Panc1 (cell line): ENCODE measurements around the gene VASN. TPM values are rescaled to one million over a fixed set of nuclear protein-coding genes. Genes with fewer than 3 reads are reported as not detected.

Source experiments
- ATAC-seq: fragments of 200-7000 bp; cut with Tn5 transposase; 2 replicates; pipeline ENCODE4 v1.9.1; 2020; ENCODE audit warnings: mild to moderate bottlenecking, moderate library complexity
- BruUV-seq: library from RNA; stranded (reverse); fragments of 400-500 nt; replicated peaks from 2 replicates; lab custom pipeline; 2021; lab: Mats Ljungman, UMichigan
- CTCF ChIA-PET: fragments of 300-600 bp; sonication (Branson Sonifier 250); formaldehyde crosslinking; loops from one replicate; lab custom pipeline; 2022; ENCODE audit warnings: antibody characterized with exemption; lab: Charles Lee
- POLR2A ChIA-PET: fragments of 300-600 bp; sonication (Branson Sonifier 250); formaldehyde crosslinking; loops from one replicate; lab custom pipeline; 2022; ENCODE audit warnings: antibody characterized with exemption; lab: Charles Lee
- DNase-seq: peaks from one replicate; pipeline ENCODE4 v3.0.0-alpha.2; 2010; ENCODE audit warnings: low read depth, low spot score
- H3K27ac ChIP-seq: 2 replicates; pipeline ENCODE4 v1.5.1; 2011; ENCODE audit warnings: mild to moderate bottlenecking, low read length, inconsistent platforms
- H3K27me3 ChIP-seq: fragments of 200-500 bp; sonication (Bioruptor generic); 2 replicates; pipeline ENCODE4 v1.6.0; 2014; ENCODE audit warnings: low read length, inconsistent platforms; ENCODE audit not compliant: control insufficient read depth, insufficient read depth
- H3K36me3 ChIP-seq: fragments of 200-500 bp; sonication (Bioruptor generic); 2 replicates; pipeline ENCODE4 v1.5.1; 2014; ENCODE audit warnings: inconsistent platforms, mild to moderate bottlenecking, low read length, moderate library complexity; ENCODE audit not compliant: control insufficient read depth, insufficient read depth
- H3K4me1 ChIP-seq: 2 replicates; pipeline ENCODE4 v1.5.1; 2011; ENCODE audit warnings: inconsistent platforms, mild to moderate bottlenecking, low read length, moderate library complexity; ENCODE audit not compliant: control insufficient read depth, insufficient read depth
- H3K4me3 ChIP-seq, 2 experiments: 2 replicates each; pipeline ENCODE4 v1.5.1; 2011 to 2012; ENCODE audit warnings: low read depth in 2 of 2, low read length in 2 of 2, mild to moderate bottlenecking in 2 of 2, inconsistent platforms in 1 of 2, moderate library complexity in 1 of 2
- H3K9me3 ChIP-seq: fragments of 200-500 bp; sonication (Bioruptor generic); 2 replicates; pipeline ENCODE4 v1.5.1; 2014; ENCODE audit warnings: low read depth, mild to moderate bottlenecking, inconsistent platforms, low read length, moderate library complexity; ENCODE audit not compliant: control insufficient read depth, insufficient read depth
- POLR2AphosphoS5 ChIP-seq: IDR thresholded peaks from 2 replicates; pipeline ENCODE4 v1.6.1; 2012; ENCODE audit warnings: mild to moderate bottlenecking, low read depth, low read length, moderate library complexity
- SIN3A ChIP-seq: IDR thresholded peaks from 2 replicates; pipeline ENCODE4 v1.6.1; 2012; ENCODE audit warnings: low read depth, mild to moderate bottlenecking, low read length, moderate library complexity, borderline replicate concordance; ENCODE audit not compliant: insufficient read depth
- TCF7L2 ChIP-seq: IDR thresholded peaks from 2 replicates; pipeline ENCODE4 v1.6.1; 2011; ENCODE audit warnings: mild to moderate bottlenecking, low read depth, low read length, inconsistent platforms
- in situ Hi-C: cut with HindIII; loops from 2 replicates; pipeline ENCODE4 v1.10.0; 2016; ENCODE audit warnings: low sequenced_read_pairs, low pct_unique_long_range_greater_than_20kb
- intact Hi-C: fragments of 100-400 bp; cut with micrococcal nuclease; formaldehyde crosslinking; loops from one replicate; pipeline ENCODE4 v1.10.0; 2022; ENCODE audit not compliant: unreplicated experiment
- total RNA-seq: library from RNA; stranded (reverse); gene quantifications from one replicate; pipeline ENCODE4 v1.2.1, GENCODE V29; 2021; ENCODE audit not compliant: unreplicated experiment
- TF ChIP-seq, protein P1 (sequence below), 2 experiments: IDR thresholded peaks; 2 replicates each; pipeline ENCODE4 v1.6.1; 2011 to 2012; ENCODE audit warnings: low read depth in 2 of 2, control low read depth in 1 of 2, low read length in 1 of 2, mild to moderate bottlenecking in 1 of 2, moderate library complexity in 1 of 2; ENCODE audit not compliant: insufficient read depth in 1 of 2
- TF ChIP-seq, protein P2 (sequence below): fragments of 450-650 bp; IDR thresholded peaks from 2 replicates; pipeline ENCODE4 v1.5.1; 2017; ENCODE audit warnings: mild to moderate bottlenecking

The VASN gene
- total RNA-seq, 1 experiment from 2014 or later = 33.5 TPM

DNA sequence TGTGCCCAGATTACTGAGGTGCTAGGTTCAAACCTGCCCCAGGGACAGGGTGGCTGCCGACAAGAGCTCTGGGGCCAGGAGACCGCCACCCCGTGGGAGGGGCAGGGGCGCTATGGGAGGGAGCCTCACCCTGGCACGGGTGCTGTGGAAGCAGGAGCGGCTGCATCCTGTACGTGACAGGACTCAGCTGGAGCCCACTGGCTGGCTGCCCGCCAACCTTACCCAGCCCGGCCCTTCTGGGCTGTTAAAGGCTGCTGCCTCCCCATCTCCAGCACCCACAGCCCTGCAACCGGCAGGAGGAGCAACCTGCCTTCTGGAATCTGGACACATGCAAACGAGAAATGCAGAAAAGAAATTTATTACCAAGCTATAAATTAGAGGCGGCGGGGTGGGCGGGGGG, 31.7 kb upstream of the VASN start:
- ChIA-PET CTCF (interaction anchor here (0.5 to 2.5 kb wide), 8 partner anchors 50 to 358 kb away, joined by 3 to 12 read pairs (median 6); no protein-coding TSS in a partner anchor), POLR2A (no interaction called here)
- ATAC-seq = peak; percentile 5; the same call in 1 of the 2 replicates
- TF ChIP-seq POLR2AphosphoS5 = peak; percentile 38; the same call in 1 of the 2 replicates
- TF ChIP-seq TCF7L2 = no peak
- intact Hi-C loops = loop anchor here (5.0 kb wide), 1 partner anchor 68 kb away; the partner anchor contains the start of gene TFAP4
- peak overlapping the region; percentile 80 for H3K27ac ChIP-seq
- H3K4me3 ChIP-seq = no peak overlapping the region
- no peaks in the 10 kb centered on the region for H3K27me3 ChIP-seq
- H3K36me3 ChIP-seq = no peaks in the 10 kb centered on the region; the same call in 1 of the 2 replicates
- in situ Hi-C loops = no loop called here
- BruUV-seq = no TSS peak
- no peaks in the 10 kb centered on the region for H3K9me3 ChIP-seq
- peaks cover 59% of the 10 kb centered on the region for H3K4me1 ChIP-seq
- DNase-seq = no peak

- ATAC-seq (no peak), DNase-seq (no peak)
- no peaks in the 10 kb centered on the region for H3K9me3 ChIP-seq
- ChIA-PET CTCF (interaction anchor here (0.5 to 2.5 kb wide), 6 partner anchors 25 to 64 kb away, joined by 3 to 12 read pairs (median 6); partner anchors contain the start of gene GLIS2), POLR2A (no interaction called here)
- no peak overlapping the region for H3K4me3 ChIP-seq
- H3K27ac ChIP-seq = 0 out of 2 replicates have a peak overlapping the region, but pooled peaks have one; percentile 80
- peaks cover 64% of the 10 kb centered on the region for H3K4me1 ChIP-seq
- no peaks in the 10 kb centered on the region; the same call in 1 of the 2 replicates for H3K36me3 ChIP-seq
- H3K27me3 ChIP-seq = no peaks in the 10 kb centered on the region
- no TSS peak for BruUV-seq
- intact Hi-C loops = no loop called here
- in situ Hi-C loops = no loop called here
- TF ChIP-seq, protein P1, sequence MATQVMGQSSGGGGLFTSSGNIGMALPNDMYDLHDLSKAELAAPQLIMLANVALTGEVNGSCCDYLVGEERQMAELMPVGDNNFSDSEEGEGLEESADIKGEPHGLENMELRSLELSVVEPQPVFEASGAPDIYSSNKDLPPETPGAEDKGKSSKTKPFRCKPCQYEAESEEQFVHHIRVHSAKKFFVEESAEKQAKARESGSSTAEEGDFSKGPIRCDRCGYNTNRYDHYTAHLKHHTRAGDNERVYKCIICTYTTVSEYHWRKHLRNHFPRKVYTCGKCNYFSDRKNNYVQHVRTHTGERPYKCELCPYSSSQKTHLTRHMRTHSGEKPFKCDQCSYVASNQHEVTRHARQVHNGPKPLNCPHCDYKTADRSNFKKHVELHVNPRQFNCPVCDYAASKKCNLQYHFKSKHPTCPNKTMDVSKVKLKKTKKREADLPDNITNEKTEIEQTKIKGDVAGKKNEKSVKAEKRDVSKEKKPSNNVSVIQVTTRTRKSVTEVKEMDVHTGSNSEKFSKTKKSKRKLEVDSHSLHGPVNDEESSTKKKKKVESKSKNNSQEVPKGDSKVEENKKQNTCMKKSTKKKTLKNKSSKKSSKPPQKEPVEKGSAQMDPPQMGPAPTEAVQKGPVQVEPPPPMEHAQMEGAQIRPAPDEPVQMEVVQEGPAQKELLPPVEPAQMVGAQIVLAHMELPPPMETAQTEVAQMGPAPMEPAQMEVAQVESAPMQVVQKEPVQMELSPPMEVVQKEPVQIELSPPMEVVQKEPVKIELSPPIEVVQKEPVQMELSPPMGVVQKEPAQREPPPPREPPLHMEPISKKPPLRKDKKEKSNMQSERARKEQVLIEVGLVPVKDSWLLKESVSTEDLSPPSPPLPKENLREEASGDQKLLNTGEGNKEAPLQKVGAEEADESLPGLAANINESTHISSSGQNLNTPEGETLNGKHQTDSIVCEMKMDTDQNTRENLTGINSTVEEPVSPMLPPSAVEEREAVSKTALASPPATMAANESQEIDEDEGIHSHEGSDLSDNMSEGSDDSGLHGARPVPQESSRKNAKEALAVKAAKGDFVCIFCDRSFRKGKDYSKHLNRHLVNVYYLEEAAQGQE (IDR thresholded peaks at IDR 0.05; ENCODE audit: insufficient read depth in 1 of 2, low read depth in 2 of 2, low read length in 1 of 2) = no peak
- TF ChIP-seq TCF7L2 = no peak
- TF ChIP-seq, protein P2, sequence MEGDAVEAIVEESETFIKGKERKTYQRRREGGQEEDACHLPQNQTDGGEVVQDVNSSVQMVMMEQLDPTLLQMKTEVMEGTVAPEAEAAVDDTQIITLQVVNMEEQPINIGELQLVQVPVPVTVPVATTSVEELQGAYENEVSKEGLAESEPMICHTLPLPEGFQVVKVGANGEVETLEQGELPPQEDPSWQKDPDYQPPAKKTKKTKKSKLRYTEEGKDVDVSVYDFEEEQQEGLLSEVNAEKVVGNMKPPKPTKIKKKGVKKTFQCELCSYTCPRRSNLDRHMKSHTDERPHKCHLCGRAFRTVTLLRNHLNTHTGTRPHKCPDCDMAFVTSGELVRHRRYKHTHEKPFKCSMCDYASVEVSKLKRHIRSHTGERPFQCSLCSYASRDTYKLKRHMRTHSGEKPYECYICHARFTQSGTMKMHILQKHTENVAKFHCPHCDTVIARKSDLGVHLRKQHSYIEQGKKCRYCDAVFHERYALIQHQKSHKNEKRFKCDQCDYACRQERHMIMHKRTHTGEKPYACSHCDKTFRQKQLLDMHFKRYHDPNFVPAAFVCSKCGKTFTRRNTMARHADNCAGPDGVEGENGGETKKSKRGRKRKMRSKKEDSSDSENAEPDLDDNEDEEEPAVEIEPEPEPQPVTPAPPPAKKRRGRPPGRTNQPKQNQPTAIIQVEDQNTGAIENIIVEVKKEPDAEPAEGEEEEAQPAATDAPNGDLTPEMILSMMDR = no peak
- TF ChIP-seq POLR2AphosphoS5 = no peak
- no peak for TF ChIP-seq SIN3A
Observed at GRCh38 chr16:4340443-4340842, 31.2 kb upstream of the VASN start.

DNA sequence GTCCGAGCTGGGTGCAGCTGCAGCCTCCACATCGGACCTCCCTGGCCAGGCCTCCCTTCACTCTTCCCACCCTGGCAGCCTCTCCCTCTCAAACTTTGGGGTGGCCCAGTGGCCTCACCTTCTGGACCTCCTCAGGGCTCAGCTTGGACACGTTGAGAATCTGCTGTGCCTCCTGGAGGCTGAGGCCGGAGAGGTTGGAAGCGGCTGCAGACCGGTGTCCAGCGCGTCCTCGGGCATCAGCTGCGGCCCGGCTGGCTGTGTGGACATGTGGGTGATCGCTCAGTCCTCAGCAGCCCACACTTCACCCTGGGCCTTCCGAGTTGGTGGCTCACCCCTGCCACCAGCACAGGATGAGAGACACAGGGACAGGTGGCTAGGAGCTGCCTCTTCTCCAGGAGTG, 30.4 kb upstream of the VASN start:
- CTCF ChIA-PET = interaction anchor here (0.8 kb wide), 1 partner anchor 61 kb away, joined by 9 read pairs; no protein-coding TSS in a partner anchor
- POLR2A ChIA-PET = no interaction called here
- in situ Hi-C loops = no loop called here

More for the DNA sequence above, 30.4 kb upstream of the VASN start:
- intact Hi-C loops = no loop called here
- Histone ChIP-seq H3K36me3 (no peaks in the 10 kb centered on the region; the same call in 1 of the 2 replicates), H3K27ac (no peak overlapping the region), H3K27me3 (no peaks in the 10 kb centered on the region), H3K4me3 (no peak overlapping the region), H3K4me1 (peaks cover 71% of the 10 kb centered on the region), H3K9me3 (no peaks in the 10 kb centered on the region)
- no peak for DNase-seq
- ATAC-seq = no peak
- no TSS peak for BruUV-seq
- TF ChIP-seq TCF7L2 (no peak), SIN3A (no peak), POLR2AphosphoS5 (no peak; the same call in 1 of the 2 replicates)
- TF ChIP-seq, protein P2 = no peak
- TF ChIP-seq, protein P1 (IDR thresholded peaks at IDR 0.05; ENCODE audit: insufficient read depth in 1 of 2, low read depth in 2 of 2, low read length in 1 of 2) = no peak
